ENCODE data around the gene BCAS4.

- TF ChIP-seq POLR2AphosphoS5 (IDR thresholded peaks at IDR 0.05; ENCODE audit: low read depth, low read length) (peak; percentile 25; the same call in 1 of the 2 replicates), CTCF (IDR thresholded peaks at IDR 0.05) (no peak), TCF7L2 (IDR thresholded peaks at IDR 0.05; ENCODE audit: low read depth, low read length) (no peak)
Observed at GRCh38 chr20:50886184-50886790, 91.4 kb downstream of the BCAS4 start.

Data from Panc1 (cell line).